IMR-90 (cell line): ENCODE results near the gene ERMN. TPM values are rescaled to one million over a fixed set of nuclear protein-coding genes. Genes with fewer than 3 reads are reported as not detected.

ENCODE experiments used
- ATAC-seq: fragments of 200-7000 bp; cut with Tn5 transposase; 2 replicates; pipeline ENCODE4 v1.9.1; 2020; ENCODE audit warnings: low read depth, mild to moderate bottlenecking, moderate library complexity
- BruUV-seq: library from RNA; stranded (reverse); fragments of 400-500 nt; replicated peaks from 2 replicates; lab custom pipeline; 2021; lab: Mats Ljungman, UMichigan
- CTCF ChIA-PET: fragments of 300-600 bp; formaldehyde crosslinking; extraction: SDS; loops from one replicate; lab custom pipeline; 2021; ENCODE audit warnings: antibody characterized with exemption; lab: Yijun Ruan, JAX
- POLR2A ChIA-PET: fragments of 300-600 bp; sonication (Branson Sonifier 250); formaldehyde crosslinking; loops from one replicate; lab custom pipeline; 2022; ENCODE audit warnings: antibody characterized with exemption; ENCODE audit not compliant: unreplicated experiment; lab: Charles Lee
- DNase-seq: peaks from one replicate; pipeline ENCODE4 v3.0.0; 2013
- H2AFZ ChIP-seq: replicated peaks from 2 replicates; pipeline ENCODE3; 2013; ENCODE audit warnings: low read length, mild to moderate bottlenecking; ENCODE audit not compliant: poor library complexity
- H2AK5ac ChIP-seq: 2 replicates; pipeline ENCODE4 v1.6.1; 2013; ENCODE audit warnings: low read depth, low read length, inconsistent platforms
- H2AK9ac ChIP-seq: replicated peaks from 2 replicates; pipeline ENCODE3; 2013; ENCODE audit warnings: mild to moderate bottlenecking, low read depth, low read length, moderate library complexity; ENCODE audit not compliant: poor library complexity
- H2BK120ac ChIP-seq: 2 replicates; pipeline ENCODE4 v1.6.1; 2013; ENCODE audit warnings: low read depth, low read length, inconsistent platforms
- H2BK15ac ChIP-seq: 3 replicates; pipeline ENCODE4 v1.6.1; 2013; ENCODE audit warnings: low read depth, low read length, inconsistent platforms
- H2BK20ac ChIP-seq: 2 replicates; pipeline ENCODE4 v1.6.1; 2013; ENCODE audit warnings: low read depth, mild to moderate bottlenecking, inconsistent platforms, low read length, moderate library complexity
- H2BK5ac ChIP-seq: 2 replicates; pipeline ENCODE4 v1.6.1; 2013; ENCODE audit warnings: mild to moderate bottlenecking, low read depth, low read length, inconsistent platforms; ENCODE audit not compliant: poor library complexity, severe bottlenecking
- H3K14ac ChIP-seq: replicated peaks from 2 replicates; pipeline ENCODE4 v1.6.1; 2013; ENCODE audit warnings: low read depth, low read length, inconsistent platforms
- H3K18ac ChIP-seq: 2 replicates; pipeline ENCODE4 v1.6.1; 2013; ENCODE audit warnings: low read depth, low read length, control low read depth
- H3K23ac ChIP-seq: 2 replicates; pipeline ENCODE4 v1.6.1; 2013; ENCODE audit warnings: low read depth, low read length, inconsistent platforms
- H3K27ac ChIP-seq: 2 replicates; pipeline ENCODE4 v1.5.1; 2013; ENCODE audit warnings: mild to moderate bottlenecking, control low read depth, low read length; ENCODE audit not compliant: insufficient read depth
- H3K27me3 ChIP-seq: 2 replicates; pipeline ENCODE4 v1.6.1; 2013; ENCODE audit warnings: low read length; ENCODE audit not compliant: control insufficient read depth, insufficient read depth
- H3K36me3 ChIP-seq: 2 replicates; pipeline ENCODE4 v1.6.1; 2013; ENCODE audit warnings: low read length, mixed read lengths; ENCODE audit not compliant: control insufficient read depth, insufficient read depth
- H3K4ac ChIP-seq: 2 replicates; pipeline ENCODE4 v1.6.1; 2013; ENCODE audit warnings: low read depth, low read length, inconsistent platforms
- H3K4me1 ChIP-seq: 2 replicates; pipeline ENCODE4 v1.6.1; 2013; ENCODE audit warnings: low read length, mixed read lengths; ENCODE audit not compliant: control insufficient read depth, insufficient read depth
- H3K4me2 ChIP-seq: 2 replicates; pipeline ENCODE4 v1.6.1; 2013; ENCODE audit warnings: low read depth, mild to moderate bottlenecking, control low read depth, low read length, moderate library complexity
- H3K4me3 ChIP-seq: 2 replicates; pipeline ENCODE4 v1.5.1; 2013; ENCODE audit warnings: low read depth, mild to moderate bottlenecking, control low read depth, low read length, moderate library complexity; ENCODE audit not compliant: insufficient read depth
- H3K56ac ChIP-seq: 2 replicates; pipeline ENCODE4 v1.6.1; 2013; ENCODE audit warnings: low read length, inconsistent platforms; ENCODE audit not compliant: insufficient read depth; ENCODE audit errors: extremely low read depth
- H3K79me1 ChIP-seq, 2 experiments: 2 replicates each; pipeline ENCODE4 v1.6.1; 2013; ENCODE audit warnings: low read length in 2 of 2, inconsistent platforms in 1 of 2, low read depth in 1 of 2
- H3K9ac ChIP-seq: 2 replicates; pipeline ENCODE4 v1.6.1; 2013; ENCODE audit warnings: low read depth, low read length, control low read depth
- H3K9me1 ChIP-seq: 2 replicates; pipeline ENCODE4 v1.6.1; 2013; ENCODE audit warnings: low read length, inconsistent platforms; ENCODE audit not compliant: insufficient read depth
- H3K9me3 ChIP-seq: 2 replicates; pipeline ENCODE4 v1.6.1; 2013; ENCODE audit warnings: low read length; ENCODE audit not compliant: control insufficient read depth, insufficient read depth
- H4K20me1 ChIP-seq: 2 replicates; pipeline ENCODE4 v1.6.1; 2013; ENCODE audit warnings: low read length, inconsistent platforms; ENCODE audit not compliant: insufficient read depth
- H4K5ac ChIP-seq: 2 replicates; pipeline ENCODE4 v1.6.1; 2013; ENCODE audit warnings: mild to moderate bottlenecking, low read depth, low read length, control low read depth
- H4K8ac ChIP-seq, 2 experiments: 2 replicates each; pipeline ENCODE4 v1.6.1; 2013; ENCODE audit warnings: low read depth in 2 of 2, low read length in 2 of 2, control low read depth in 1 of 2, inconsistent platforms in 1 of 2
- H4K91ac ChIP-seq: 2 replicates; pipeline ENCODE4 v1.6.1; 2013; ENCODE audit warnings: low read depth, low read length, inconsistent platforms; ENCODE audit not compliant: insufficient read depth
- CTCF ChIP-seq: conservative IDR thresholded peaks from 2 replicates; pipeline ENCODE4 v1.5.1; 2012; ENCODE audit warnings: mild to moderate bottlenecking, low read depth, low read length, improper control_type of control experiment
- USF2 ChIP-seq: fragments of 150-350 bp; IDR thresholded peaks from 2 replicates; pipeline ENCODE4 v1.6.1; 2017; ENCODE audit warnings: mild to moderate bottlenecking, antibody characterized with exemption, low read length, low read depth
- WGBS, 2 experiments: methylation state at CpG; one replicate each; pipeline versions ENCODE4 v1.1.5 to v1.1.7; 2013; ENCODE audit warnings: missing lambda C conversion rate in 2 of 2; ENCODE audit not compliant: insufficient read length in 1 of 2; ENCODE audit errors: extremely low coverage in 2 of 2; 5-methylcytosine and 5-hydroxymethylcytosine counted together
- dilution Hi-C: fragments of 300-500 bp; cut with HindIII; formaldehyde crosslinking; loops from one replicate; pipeline ENCODE4 v1.14.3; 2018; ENCODE audit warnings: low sequenced_read_pairs; ENCODE audit not compliant: unreplicated experiment
- in situ Hi-C: fragments of 300-500 bp; cut with MboI; formaldehyde crosslinking; loops from 3 replicates; pipeline ENCODE4 v1.14.3; 2019; ENCODE audit warnings: low sequenced_read_pairs, inconsistent platforms, mixed read lengths
- intact Hi-C: fragments of 100-400 bp; cut with micrococcal nuclease; formaldehyde crosslinking; loops from 2 replicates; pipeline ENCODE4 v1.10.0; 2022
- polyA plus RNA-seq, 3 experiments: library from polyadenylated mRNA; depleted of rRNA; stranded (reverse); fragments of >200 nt; gene quantifications; 2 replicates each; pipeline ENCODE4 v1.2.3, GENCODE V29; 2012; ENCODE audit warnings: low replicate concordance in 1 of 3
- total RNA-seq: library from RNA; depleted of rRNA; stranded (reverse); fragments of >200 nt; gene quantifications from 2 replicates; pipeline ENCODE4 v1.2.3, GENCODE V29; 2012

ERMN gene
- total and polyA plus RNA-seq, 2 of the 4 experiments (the other 2 are of a cell fraction) = not detected

- no TSS peak for BruUV-seq
Observed at GRCh38 chr2:157307021-157307420, 18.6 kb downstream of the ERMN start.

More at GRCh38 chr2:157307021-157307420, 18.6 kb downstream of the ERMN start:
- intact Hi-C loops = no loop called here
- no peaks in the 10 kb centered on the region for H4K20me1 ChIP-seq
- no peak overlapping the region for H3K18ac ChIP-seq
- H3K56ac ChIP-seq = no peak overlapping the region
- H2BK120ac ChIP-seq = no peak overlapping the region
- no peak overlapping the region for H3K4me2 ChIP-seq
- H3K4ac ChIP-seq = no peak overlapping the region
- peaks cover 4% of the 10 kb centered on the region; the same call in 1 of the 2 replicates for H3K4me1 ChIP-seq
- no peak overlapping the region for H2AK9ac ChIP-seq
- ChIA-PET CTCF (interaction anchor here (0.6 to 1.2 kb wide), 2 partner anchors 21 to 307 kb away, joined by 3 to 5 read pairs; no protein-coding TSS in a partner anchor), POLR2A (no interaction called here)
- no peak overlapping the region for H2BK5ac ChIP-seq
- no peak overlapping the region for H4K5ac ChIP-seq
- H3K9me3 ChIP-seq = no peaks in the 10 kb centered on the region
- no peak overlapping the region for H4K8ac ChIP-seq
- H2AFZ ChIP-seq = no peak overlapping the region
- no peak overlapping the region for H4K91ac ChIP-seq
- TF ChIP-seq USF2 (no peak), CTCF (0 out of 2 replicates have a peak, but pooled peaks have one; percentile 10)
- H3K14ac ChIP-seq = no peak overlapping the region
- H3K27me3 ChIP-seq = no peaks in the 10 kb centered on the region
- no peak overlapping the region for H3K9ac ChIP-seq
- DNase-seq (peak; percentile 9), ATAC-seq (no peak)
- WGBS, 2 experiments = no CpG with 5 or more reads among the region's 1 CpG
- no peak overlapping the region for H2AK5ac ChIP-seq
- no peak overlapping the region for H2BK15ac ChIP-seq
- no peak overlapping the region for H3K4me3 ChIP-seq
- H3K27ac ChIP-seq = no peak overlapping the region
- no peak overlapping the region for H3K23ac ChIP-seq
- peaks cover 11% of the 10 kb centered on the region for H3K36me3 ChIP-seq
- H2BK20ac ChIP-seq = no peak overlapping the region
- in situ Hi-C loops = no loop called here
- dilution Hi-C loops = no loop called here
- H3K9me1 ChIP-seq = no peaks in the 10 kb centered on the region; the same call in 1 of the 2 replicates
- 0 out of 4 replicates have a peak, but pooled peaks cover 0 to 4% of the 10 kb centered on the region in 2 experiments for H3K79me1 ChIP-seq
